H9 (cell line): ENCODE measurements around the gene FAM193A. TPM values are rescaled to one million over a fixed set of nuclear protein-coding genes. Genes with fewer than 3 reads are reported as not detected.
"Not testable (repeated sequence)": the region's sequence is repeated elsewhere in the genome, so short reads cannot be mapped to it uniquely, and the experiment has no call there.

Source experiments
- DNase-seq: peaks from one replicate; pipeline ENCODE4 v3.0.0-alpha.2; 2017
- H2AFZ ChIP-seq: one replicate; pipeline ENCODE4 v1.6.1; 2013; ENCODE audit warnings: mild to moderate bottlenecking, low read length, control low read depth, moderate library complexity
- H2AK5ac ChIP-seq: 2 replicates; pipeline ENCODE4 v1.6.1; 2013; ENCODE audit warnings: low read length, control low read depth, mixed read lengths; ENCODE audit not compliant: insufficient read length
- H2BK120ac ChIP-seq: one replicate; pipeline ENCODE4 v1.6.1; 2013; ENCODE audit warnings: low read depth, mild to moderate bottlenecking, low read length, control low read depth, inconsistent platforms; ENCODE audit not compliant: poor library complexity, severe bottlenecking
- H2BK12ac ChIP-seq: 2 replicates; pipeline ENCODE4 v1.6.1; 2013; ENCODE audit warnings: low read length, control low read depth, mixed read lengths, low read depth; ENCODE audit not compliant: insufficient read length
- H2BK15ac ChIP-seq: 2 replicates; pipeline ENCODE4 v1.6.1; 2013; ENCODE audit warnings: low read depth, low read length, control low read depth
- H2BK20ac ChIP-seq: one replicate; pipeline ENCODE4 v1.6.1; 2013; ENCODE audit warnings: low read depth, mild to moderate bottlenecking, low read length, control low read depth, inconsistent platforms; ENCODE audit not compliant: poor library complexity, severe bottlenecking
- H2BK5ac ChIP-seq: 2 replicates; pipeline ENCODE4 v1.6.1; 2013; ENCODE audit warnings: low read length, control low read depth, mixed read lengths; ENCODE audit not compliant: insufficient read length
- H3K14ac ChIP-seq: 2 replicates; pipeline ENCODE4 v1.6.1; 2013; ENCODE audit warnings: low read length, control low read depth; ENCODE audit not compliant: insufficient read depth
- H3K18ac ChIP-seq: 2 replicates; pipeline ENCODE4 v1.6.1; 2013; ENCODE audit warnings: low read depth, mild to moderate bottlenecking, mixed read lengths, low read length, control low read depth; ENCODE audit not compliant: insufficient read length
- H3K23ac ChIP-seq: 2 replicates; pipeline ENCODE4 v1.6.1; 2013; ENCODE audit warnings: low read length, control low read depth, mixed read lengths, low read depth; ENCODE audit not compliant: insufficient read length
- H3K23me2 ChIP-seq: 2 replicates; pipeline ENCODE4 v1.6.1; 2013; ENCODE audit warnings: low read depth, mild to moderate bottlenecking, mixed read lengths, low read length, control low read depth; ENCODE audit not compliant: insufficient read length, poor library complexity, severe bottlenecking
- H3K27ac ChIP-seq: 2 replicates; pipeline ENCODE4 v1.5.1; 2013; ENCODE audit warnings: low read length, control low read depth, mixed read lengths, low read depth; ENCODE audit not compliant: insufficient read length
- H3K27me3 ChIP-seq: 2 replicates; pipeline ENCODE4 v1.6.1; 2013; ENCODE audit warnings: low read length, control low read depth, inconsistent platforms; ENCODE audit not compliant: insufficient read depth
- H3K4ac ChIP-seq: 2 replicates; pipeline ENCODE4 v1.6.1; 2013; ENCODE audit warnings: low read depth, mild to moderate bottlenecking, control low read depth, inconsistent platforms, low read length, moderate library complexity
- H3K4me1 ChIP-seq: 2 replicates; pipeline ENCODE4 v1.6.1; 2013; ENCODE audit warnings: low read length, control low read depth, inconsistent platforms; ENCODE audit not compliant: insufficient read depth
- H3K4me2 ChIP-seq: 2 replicates; pipeline ENCODE4 v1.6.1; 2013; ENCODE audit warnings: low read length, control low read depth, mixed read lengths; ENCODE audit not compliant: insufficient read length, insufficient read depth
- H3K56ac ChIP-seq: 2 replicates; pipeline ENCODE4 v1.6.1; 2013; ENCODE audit warnings: low read depth, mild to moderate bottlenecking, mixed read lengths, low read length, control low read depth; ENCODE audit not compliant: insufficient read length
- H3K79me1 ChIP-seq: 2 replicates; pipeline ENCODE4 v1.6.1; 2013; ENCODE audit warnings: low read depth, mild to moderate bottlenecking, moderate library complexity, low read length, control low read depth, inconsistent platforms; ENCODE audit not compliant: insufficient read depth, poor library complexity, severe bottlenecking
- H3K79me2 ChIP-seq: 2 replicates; pipeline ENCODE4 v1.6.1; 2013; ENCODE audit warnings: low read length, control low read depth, inconsistent platforms; ENCODE audit not compliant: insufficient read depth
- H3K9ac ChIP-seq: 2 replicates; pipeline ENCODE4 v1.6.1; 2013; ENCODE audit warnings: low read length, control low read depth, mixed read lengths; ENCODE audit not compliant: insufficient read length; ENCODE audit errors: extremely low read depth
- H3K9me3 ChIP-seq: one replicate; pipeline ENCODE4 v1.6.1; 2013; ENCODE audit warnings: low read depth, low read length, inconsistent platforms; ENCODE audit not compliant: control insufficient read depth
- H3T11ph ChIP-seq: one replicate; pipeline ENCODE4 v1.6.1; 2013; ENCODE audit warnings: mild to moderate bottlenecking, low read length, control low read depth, inconsistent platforms
- H4K20me1 ChIP-seq: one replicate; pipeline ENCODE4 v1.6.1; 2013; ENCODE audit not compliant: control insufficient read depth, insufficient read length, insufficient read depth
- H4K5ac ChIP-seq: 2 replicates; pipeline ENCODE4 v1.6.1; 2013; ENCODE audit warnings: low read depth, mild to moderate bottlenecking, mixed read lengths, low read length, control low read depth; ENCODE audit not compliant: insufficient read length
- H4K8ac ChIP-seq: replicated peaks from 2 replicates; pipeline ENCODE4 v1.6.1; 2013; ENCODE audit warnings: low read length, control low read depth, mixed read lengths, low read depth; ENCODE audit not compliant: insufficient read length
- H4K91ac ChIP-seq: 2 replicates; pipeline ENCODE4 v1.6.1; 2013; ENCODE audit warnings: low read depth, mild to moderate bottlenecking, moderate library complexity, mixed read lengths, low read length, control low read depth; ENCODE audit not compliant: insufficient read length
- H3K27ac Mint-ChIP-seq, 3 experiments: 2 replicates in 2 of 3; 3 replicates in 1 of 3; pipeline ENCODE4 v1.8.0; 2020 to 2021; ENCODE audit warnings: mixed read lengths in 3 of 3, mild to moderate bottlenecking in 1 of 3, moderate library complexity in 1 of 3
- H3K27me3 Mint-ChIP-seq: 2 replicates; pipeline ENCODE4 v1.8.0; 2021; ENCODE audit warnings: low read depth, mild to moderate bottlenecking, moderate library complexity, mixed read lengths
- H3K36me3 Mint-ChIP-seq, 3 experiments: 2 replicates in 2 of 3; 3 replicates in 1 of 3; pipeline ENCODE4 v1.8.0; 2020 to 2021; ENCODE audit warnings: low read depth in 3 of 3, mixed read lengths in 3 of 3; ENCODE audit not compliant: insufficient read depth in 1 of 3
- H3K4me1 Mint-ChIP-seq, 2 experiments: 2 replicates each; pipeline ENCODE4 v1.8.0; 2020; ENCODE audit warnings: mixed read lengths in 2 of 2
- H3K4me3 Mint-ChIP-seq, 2 experiments: 2 replicates in 1 of 2; 3 replicates in 1 of 2; pipeline ENCODE4 v1.8.0; 2020 to 2021; ENCODE audit warnings: mild to moderate bottlenecking in 2 of 2, mixed read lengths in 2 of 2, moderate library complexity in 1 of 2
- H3K9me3 Mint-ChIP-seq, 2 experiments: 2 replicates in 1 of 2; 3 replicates in 1 of 2; pipeline ENCODE4 v1.8.0; 2020; ENCODE audit warnings: mild to moderate bottlenecking in 2 of 2, mixed read lengths in 2 of 2, moderate library complexity in 1 of 2
- WGBS: extraction: QIAGEN DNeasy Blood & Tissue Kit; methylation state at CpG from one replicate; pipeline ENCODE4 v1.1.7; 2013; ENCODE audit warnings: missing lambda C conversion rate, low lambda C conversion rate, mixed read lengths; ENCODE audit not compliant: insufficient read length; ENCODE audit errors: extremely low coverage; 5-methylcytosine and 5-hydroxymethylcytosine counted together
- total RNA-seq: library from RNA; stranded (reverse); gene quantifications from 2 replicates; pipeline ENCODE4 v1.2.1, GENCODE V29; 2021
- TF ChIP-seq, protein P1 (sequence below): fragments of 200-600 bp; sonication (generic); conservative IDR thresholded peaks from 3 replicates; pipeline ENCODE4 v1.8.0; 2021; ENCODE audit warnings: antibody characterized with exemption, mild to moderate bottlenecking

FAM193A gene
- total RNA-seq, 1 experiment from 2014 or later = 36.9 TPM

DNA sequence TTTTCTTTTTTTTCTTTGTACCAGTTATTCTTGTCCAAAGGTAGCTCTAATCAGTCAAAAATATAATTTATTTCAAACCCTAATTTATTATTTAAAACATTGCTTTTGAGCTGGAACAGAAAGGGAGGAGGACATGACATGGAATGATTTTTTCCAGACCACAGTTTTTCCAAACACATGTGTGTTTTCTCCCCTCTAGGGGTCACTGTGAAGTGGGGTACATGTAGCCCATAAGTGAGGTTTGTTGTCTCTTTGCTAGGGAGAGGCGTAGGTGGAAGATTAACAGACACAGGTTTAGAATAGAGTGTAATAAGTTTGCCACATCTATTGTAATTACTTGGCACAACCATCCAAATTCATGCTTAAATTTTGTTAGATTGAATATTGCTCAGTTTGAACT lies 136.7 kb downstream of the FAM193A start:
- no peak overlapping the region for H3K27ac Mint-ChIP-seq
- Histone ChIP-seq H4K5ac (no peak overlapping the region), H2BK20ac (no peak overlapping the region), H3K23ac (no peak overlapping the region), H2BK5ac (no peak overlapping the region), H3K9me3 (no peaks in the 10 kb centered on the region), H2AK5ac (no peak overlapping the region), H3K56ac (no peak overlapping the region), H3K9ac (no peak overlapping the region), H2BK12ac (no peak overlapping the region), H2AFZ (no peak overlapping the region), H4K20me1 (no peaks in the 10 kb centered on the region), H3K79me1 (peaks cover 3% of the 10 kb centered on the region), H3K18ac (no peak overlapping the region), H3K27ac (no peak overlapping the region), H3K14ac (no peak overlapping the region), H4K91ac (no peak overlapping the region), H3K4ac (no peak overlapping the region), H4K8ac (no peak overlapping the region), H2BK15ac (no peak overlapping the region), H3K4me1 (no peaks in the 10 kb centered on the region), H3K4me2 (no peak overlapping the region), H3K79me2 (no peaks in the 10 kb centered on the region), H3T11ph (no peak overlapping the region), H3K27me3 (no peaks in the 10 kb centered on the region; the same call in 1 of the 2 replicates), H2BK120ac (no peak overlapping the region), H3K23me2 (no peaks in the 10 kb centered on the region)
- TF ChIP-seq, protein P1, sequence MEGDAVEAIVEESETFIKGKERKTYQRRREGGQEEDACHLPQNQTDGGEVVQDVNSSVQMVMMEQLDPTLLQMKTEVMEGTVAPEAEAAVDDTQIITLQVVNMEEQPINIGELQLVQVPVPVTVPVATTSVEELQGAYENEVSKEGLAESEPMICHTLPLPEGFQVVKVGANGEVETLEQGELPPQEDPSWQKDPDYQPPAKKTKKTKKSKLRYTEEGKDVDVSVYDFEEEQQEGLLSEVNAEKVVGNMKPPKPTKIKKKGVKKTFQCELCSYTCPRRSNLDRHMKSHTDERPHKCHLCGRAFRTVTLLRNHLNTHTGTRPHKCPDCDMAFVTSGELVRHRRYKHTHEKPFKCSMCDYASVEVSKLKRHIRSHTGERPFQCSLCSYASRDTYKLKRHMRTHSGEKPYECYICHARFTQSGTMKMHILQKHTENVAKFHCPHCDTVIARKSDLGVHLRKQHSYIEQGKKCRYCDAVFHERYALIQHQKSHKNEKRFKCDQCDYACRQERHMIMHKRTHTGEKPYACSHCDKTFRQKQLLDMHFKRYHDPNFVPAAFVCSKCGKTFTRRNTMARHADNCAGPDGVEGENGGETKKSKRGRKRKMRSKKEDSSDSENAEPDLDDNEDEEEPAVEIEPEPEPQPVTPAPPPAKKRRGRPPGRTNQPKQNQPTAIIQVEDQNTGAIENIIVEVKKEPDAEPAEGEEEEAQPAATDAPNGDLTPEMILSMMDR = peak; percentile 62
- H3K27me3 Mint-ChIP-seq = no peaks in the 10 kb centered on the region
- H3K36me3 Mint-ChIP-seq = peaks cover 28 to 70% (median 57%) of the 10 kb centered on the region in 3 experiments; a peak in 6 of 7 replicates
- H3K4me3 Mint-ChIP-seq = no peak overlapping the region
- H3K9me3 Mint-ChIP-seq = no peaks in the 10 kb centered on the region
- 0 out of 4 replicates have a peak, but pooled peaks cover 0 to 4% of the 10 kb centered on the region in 2 experiments for H3K4me1 Mint-ChIP-seq
- WGBS = no CpG with 5 or more reads among the region's 1 CpG
- no peak for DNase-seq

DNA sequence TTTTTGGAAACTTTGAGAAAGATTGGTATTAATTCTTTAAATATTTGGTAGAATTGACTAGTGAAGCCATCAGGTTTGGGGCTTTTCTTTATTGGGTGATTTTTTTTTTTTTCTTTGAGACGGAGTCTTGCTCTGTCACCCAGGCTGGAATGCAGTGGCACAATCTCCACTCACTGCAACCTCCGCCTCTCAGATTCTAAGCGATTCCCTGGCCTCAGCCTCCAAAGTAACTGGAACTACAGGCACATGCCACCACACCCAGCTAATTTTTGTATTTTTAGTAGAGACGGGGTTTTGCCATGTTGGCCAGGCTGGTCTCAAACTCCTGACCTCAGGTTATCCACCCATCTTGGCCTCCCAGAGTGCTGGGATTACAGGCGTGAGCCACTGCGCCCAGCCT lies 143.3 kb downstream of the FAM193A start:
- peaks cover 27 to 66% (median 50%) of the 10 kb centered on the region in 3 experiments; a peak in 6 of 7 replicates for H3K36me3 Mint-ChIP-seq
- no CpG with 5 or more reads among the region's 6 CpGs for WGBS
- H3K79me2 ChIP-seq = not testable (repeated sequence)

More for the DNA sequence above, 143.3 kb downstream of the FAM193A start:
- not testable (repeated sequence) for H3K18ac ChIP-seq, H3K4me1 Mint-ChIP-seq, H3K9ac ChIP-seq, H3K23ac ChIP-seq, H2AFZ ChIP-seq, H3K4me3 Mint-ChIP-seq, H3K27ac ChIP-seq, H2BK15ac ChIP-seq, H2BK20ac ChIP-seq, H3K27me3 Mint-ChIP-seq, H2BK5ac ChIP-seq, H3K9me3 Mint-ChIP-seq, H3K23me2 ChIP-seq, H3K79me1 ChIP-seq, H3K56ac ChIP-seq, H4K8ac ChIP-seq, H2BK120ac ChIP-seq, H3T11ph ChIP-seq, H2BK12ac ChIP-seq, DNase-seq, H3K4me2 ChIP-seq, H3K27ac Mint-ChIP-seq, H3K14ac ChIP-seq, H3K4ac ChIP-seq, H3K9me3 ChIP-seq, H4K91ac ChIP-seq, H3K27me3 ChIP-seq, H4K20me1 ChIP-seq, H4K5ac ChIP-seq, H3K4me1 ChIP-seq, H2AK5ac ChIP-seq
